HG03103 (cell line): Measurements from ENCODE around the gene CDH23.
A peak's percentile ranks its signal among the peaks of the same experiment; 100 is the strongest.

ENCODE experiments used
- ATAC-seq: cut with Tn5 transposase; IDR thresholded peaks from one replicate; pipeline ENCODE4 v1.9.1; 2021; ENCODE audit warnings: low read depth; ENCODE audit not compliant: unreplicated experiment

The CDH23 gene

GRCh38 chr10:71727738-71728737 lies 331.3 kb downstream of the CDH23 start:
- ATAC-seq, result peak; percentile 44

GRCh38 chr10:71729161-71729636 lies 332.5 kb downstream of the CDH23 start:
- no peak for ATAC-seq

GRCh38 chr10:71731791-71732190 lies 335.1 kb downstream of the CDH23 start:
- no peak for ATAC-seq

DNA sequence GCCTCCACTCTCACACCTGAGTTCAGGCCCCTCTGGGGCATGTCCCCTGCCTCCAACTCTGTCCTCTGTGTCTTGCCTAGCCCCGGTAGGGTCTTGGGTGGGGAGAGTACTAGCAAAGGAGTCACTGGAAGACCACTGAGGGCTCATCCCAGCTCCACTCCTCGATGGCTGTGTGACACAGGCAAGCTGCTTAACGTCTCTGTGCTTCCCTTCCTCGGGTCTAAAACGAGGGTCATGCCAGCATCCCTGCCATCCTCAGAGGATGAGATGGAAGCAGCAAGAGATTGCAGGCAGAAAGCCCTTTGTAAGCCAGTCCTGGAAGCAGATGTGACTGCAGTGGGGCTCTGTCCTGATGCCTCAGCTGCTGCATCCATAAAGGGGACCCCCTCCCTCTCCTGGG lies 338.1 kb downstream of the CDH23 start:
- ATAC-seq, result no peak

DNA sequence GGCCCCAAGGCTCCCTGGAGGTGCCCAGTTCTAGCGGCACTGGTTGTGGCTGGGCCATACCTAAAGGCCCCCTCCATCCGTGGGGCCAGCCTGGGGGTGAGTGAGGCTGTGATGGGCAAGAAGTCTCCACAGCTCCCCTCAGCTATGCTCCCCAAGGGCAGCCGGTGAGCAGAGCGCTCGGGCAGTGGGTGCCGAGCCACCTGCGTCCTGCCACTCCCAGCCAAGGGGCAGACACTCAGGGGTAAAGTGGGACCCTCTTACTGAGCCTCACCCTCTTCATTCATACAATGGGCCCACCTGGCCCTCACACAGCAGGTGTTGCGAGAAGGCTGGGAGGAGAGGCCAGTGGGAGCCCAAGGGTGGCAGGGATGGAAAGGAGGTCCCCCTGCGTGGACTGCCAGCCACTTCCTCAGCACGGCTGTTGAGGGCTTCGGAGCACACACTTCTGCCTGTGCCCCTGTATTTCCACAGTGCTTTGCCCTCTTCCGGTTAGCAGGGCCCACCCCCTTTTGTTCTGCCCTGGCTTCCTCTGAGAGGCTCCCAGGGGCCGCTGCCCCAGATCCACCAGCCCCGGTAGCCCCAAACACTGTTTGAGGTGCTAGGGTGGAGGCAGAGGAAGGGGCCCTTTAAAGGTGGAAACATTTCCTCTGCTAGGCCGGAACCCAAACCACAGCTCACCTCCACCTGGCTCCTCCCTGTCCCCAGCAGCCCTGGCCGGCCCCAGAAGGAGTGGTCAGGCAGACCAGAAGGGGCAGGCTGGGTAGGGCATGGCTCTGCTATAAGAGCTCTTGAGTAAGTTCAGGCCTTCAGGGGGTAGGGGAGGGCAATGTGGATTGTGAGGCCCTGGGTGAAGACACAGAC lies 339.2 kb downstream of the CDH23 start:
- ATAC-seq, result no peak

GRCh38 chr10:71736570-71736952 lies 339.8 kb downstream of the CDH23 start:
- no peak for ATAC-seq

DNA sequence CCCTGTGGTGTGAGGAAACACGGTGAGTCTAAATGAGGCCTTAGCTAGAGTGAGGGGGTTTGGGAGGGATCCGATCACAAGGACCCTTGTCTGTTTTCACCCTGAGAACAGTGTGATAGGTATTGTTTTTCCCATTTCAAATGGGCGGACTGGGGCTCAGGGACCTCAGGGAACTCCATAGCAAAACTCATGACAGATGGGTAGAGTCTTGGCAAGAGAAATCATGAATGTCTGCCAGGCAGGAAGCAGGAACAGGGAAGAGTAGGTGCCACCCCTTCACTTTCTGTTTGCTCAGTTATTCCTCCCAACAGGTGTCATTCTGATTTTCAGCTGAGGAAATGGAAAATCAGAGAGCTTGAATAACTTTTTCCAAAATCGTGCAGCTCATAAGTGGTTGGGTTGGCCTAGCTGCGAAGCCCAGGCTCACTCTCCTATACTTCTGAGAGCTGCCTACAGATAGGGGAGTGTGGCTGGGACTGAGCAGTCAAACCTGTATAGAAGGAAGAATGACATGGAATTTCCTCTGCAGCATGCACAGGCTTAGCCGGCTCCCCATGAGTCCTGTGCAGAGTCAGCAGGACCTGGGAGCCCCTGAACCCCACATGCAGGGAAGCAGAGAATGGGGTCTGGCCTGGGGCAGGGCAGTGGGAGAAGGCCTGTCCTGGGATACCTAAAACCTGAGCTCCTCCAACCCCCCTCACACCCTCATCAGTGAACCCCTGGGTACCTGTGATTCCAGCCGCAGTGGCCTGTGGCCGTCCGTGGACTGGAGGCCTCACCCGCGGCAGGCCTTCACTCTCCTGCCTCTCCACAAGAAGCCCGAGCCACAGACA lies 340.5 kb downstream of the CDH23 start:
- no peak for ATAC-seq

GRCh38 chr10:71737834-71738197 lies 341.1 kb downstream of the CDH23 start:
- ATAC-seq, result no peak

DNA sequence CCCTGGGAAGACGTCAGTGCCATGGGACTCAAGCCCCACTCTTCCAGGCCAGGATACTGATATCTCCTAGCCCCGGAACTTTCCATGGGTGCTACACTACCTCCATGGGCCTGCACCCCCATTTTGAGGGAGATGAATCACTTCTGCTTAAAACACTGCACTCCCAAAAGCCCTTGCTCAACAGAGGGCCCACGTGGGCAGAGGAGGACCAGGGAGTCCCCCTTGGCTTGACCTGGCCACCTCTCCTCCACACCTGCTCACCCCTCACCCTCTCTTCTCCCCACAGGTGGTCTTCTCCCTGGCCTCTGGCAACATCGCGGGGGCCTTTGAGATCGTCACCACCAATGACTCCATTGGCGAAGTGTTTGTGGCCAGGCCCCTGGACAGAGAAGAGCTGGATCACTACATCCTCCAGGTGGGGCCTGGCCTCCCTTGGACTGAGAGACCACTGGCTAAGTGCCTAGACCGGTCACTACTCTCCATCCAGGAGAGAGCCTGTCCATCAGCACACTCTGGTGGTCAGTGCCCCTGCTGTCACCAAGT lies 342.7 kb downstream of the CDH23 start:
- no peak for ATAC-seq

DNA sequence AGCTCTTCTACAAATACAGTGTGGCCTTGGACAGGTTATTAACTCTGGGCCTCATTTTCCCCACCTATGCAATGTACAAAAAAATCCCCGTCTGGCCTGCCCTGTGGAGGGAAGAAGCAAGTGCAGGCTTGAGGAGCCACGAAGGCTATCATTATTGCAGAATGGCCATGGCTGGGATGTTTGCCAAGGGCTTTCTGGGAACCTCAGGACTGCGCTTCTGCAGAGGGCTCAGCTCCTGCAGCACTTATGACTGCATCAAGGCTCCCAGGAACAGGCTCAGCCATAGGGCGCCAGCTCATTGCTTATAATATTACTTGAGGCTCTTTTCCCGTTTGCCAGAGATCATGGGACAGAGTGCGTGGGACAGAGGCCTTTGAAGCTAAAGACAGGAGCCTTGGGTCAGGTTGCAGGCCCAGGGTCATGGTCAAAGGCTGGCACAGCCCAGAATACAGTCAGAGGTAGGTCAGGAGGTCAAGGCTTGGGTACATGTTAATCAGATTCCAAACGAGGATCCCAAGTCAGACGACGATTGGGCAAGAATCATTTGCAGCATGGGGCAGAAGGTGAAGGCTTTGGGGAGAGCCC lies 343.4 kb downstream of the CDH23 start:
- ATAC-seq, result no peak

- ATAC-seq, result no peak
Observed at GRCh38 chr10:71741029-71741428, 344.3 kb downstream of the CDH23 start.

GRCh38 chr10:71741671-71742070 lies 345.0 kb downstream of the CDH23 start:
- no peak for ATAC-seq

GRCh38 chr10:71742301-71743088 lies 345.8 kb downstream of the CDH23 start:
- ATAC-seq, result no peak

DNA sequence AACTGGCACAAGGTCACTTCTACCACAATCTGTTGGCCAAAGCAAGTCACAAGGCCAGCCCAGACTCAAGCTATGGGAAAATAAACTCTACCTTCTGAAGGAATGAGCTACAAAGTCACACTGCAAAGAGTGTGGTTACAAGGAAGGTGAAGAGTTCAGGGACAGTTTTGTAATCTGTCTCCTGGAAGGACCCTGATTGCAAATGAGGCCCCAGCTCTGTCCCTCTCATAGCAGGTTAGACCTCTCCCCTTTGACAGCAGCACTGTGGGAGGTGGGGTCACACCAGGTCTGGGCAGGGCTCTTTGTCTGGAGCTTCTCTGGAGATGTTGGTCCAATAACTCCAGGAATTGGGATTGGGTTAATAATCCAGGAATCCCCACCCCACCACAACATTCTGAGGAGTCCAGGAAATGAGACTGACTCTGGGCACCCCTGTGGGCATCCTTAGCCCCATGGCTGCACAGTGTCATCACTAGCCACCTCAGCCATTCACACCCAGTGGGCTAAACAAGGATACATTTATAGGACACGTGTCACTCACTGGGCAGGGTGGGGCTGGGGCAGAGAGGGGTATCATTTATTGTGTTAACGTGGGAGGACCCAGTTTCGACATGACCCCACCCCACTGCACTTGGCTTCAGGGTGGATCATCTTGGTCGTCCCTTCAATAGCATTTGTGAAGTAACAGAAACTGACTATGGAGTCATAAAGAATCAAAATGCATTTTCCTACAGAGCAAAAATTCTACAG lies 346.5 kb downstream of the CDH23 start:
- ATAC-seq, result no peak

GRCh38 chr10:71743866-71744265 lies 347.1 kb downstream of the CDH23 start:
- no peak for ATAC-seq

GRCh38 chr10:71744897-71745663 lies 348.4 kb downstream of the CDH23 start:
- ATAC-seq, result no peak

GRCh38 chr10:71745664-71746250 lies 349.0 kb downstream of the CDH23 start:
- ATAC-seq, result no peak
